Astrocyte of the cerebellum (primary cell): Measurements from ENCODE around the gene CNNM3.
A peak's percentile ranks its signal among the peaks of the same experiment; 100 is the strongest.

ENCODE experiments used
- DNase-seq: peaks from one replicate; pipeline ENCODE4 v3.0.0-alpha.2; 2011; ENCODE audit warnings: low read depth
- H3K4me3 ChIP-seq: 2 replicates; pipeline ENCODE4 v1.5.1; 2011; ENCODE audit warnings: mild to moderate bottlenecking, low read depth, low read length, moderate library complexity
- CTCF ChIP-seq: IDR thresholded peaks from 2 replicates; pipeline ENCODE4 v1.5.1; 2012; ENCODE audit warnings: low read length, low read depth, moderate library complexity, mild to moderate bottlenecking; ENCODE audit errors: missing control alignments
- in situ Hi-C: cut with HindIII; loops from 2 replicates; pipeline ENCODE4 v1.10.0; 2017; ENCODE audit warnings: low sequenced_read_pairs

Gene CNNM3

DNA sequence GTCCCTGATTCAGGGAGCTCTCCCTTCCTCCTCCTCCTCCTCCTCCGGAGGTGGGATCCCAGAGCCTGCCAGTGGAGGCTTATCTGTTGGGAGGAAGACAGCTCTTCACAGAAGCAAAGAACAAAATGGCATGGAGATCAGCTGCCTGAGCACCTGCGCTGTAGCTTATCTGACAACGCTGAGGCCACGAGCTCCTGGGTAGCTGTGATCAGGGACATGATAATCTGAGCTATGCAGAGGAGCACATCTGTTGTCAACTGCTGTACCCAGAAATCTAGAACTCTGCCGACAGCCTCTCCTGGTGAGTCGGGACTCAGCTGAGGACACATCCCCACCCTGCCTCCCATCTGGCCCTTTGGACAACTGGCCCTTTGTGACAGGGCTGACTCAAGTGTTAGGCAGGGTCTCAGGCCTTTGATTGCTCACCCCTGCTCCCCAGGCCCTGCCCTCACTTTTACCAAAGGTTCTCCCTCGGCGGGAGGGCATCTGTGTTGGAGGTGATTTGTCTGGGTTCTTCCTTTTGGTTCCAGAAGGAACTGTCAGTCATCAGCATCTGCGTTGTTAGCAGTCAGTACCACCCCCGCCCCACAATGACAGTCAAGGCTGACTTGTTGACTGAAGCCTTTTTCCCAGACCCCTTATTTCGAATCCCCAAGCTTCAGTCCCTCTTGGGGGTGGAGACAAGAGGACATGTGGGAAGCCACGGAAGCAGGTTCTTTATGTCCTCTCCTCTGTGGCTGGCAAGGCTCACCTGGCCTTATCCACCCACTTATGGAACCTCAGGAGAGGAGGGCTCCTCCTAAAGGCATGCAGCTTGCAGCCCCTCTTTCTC, 5.9 kb upstream of the CNNM3 start:
- H3K4me3 ChIP-seq = no peak overlapping the region
- in situ Hi-C loops = no loop called here
- DNase-seq = no peak
- no peak for TF ChIP-seq CTCF

DNA sequence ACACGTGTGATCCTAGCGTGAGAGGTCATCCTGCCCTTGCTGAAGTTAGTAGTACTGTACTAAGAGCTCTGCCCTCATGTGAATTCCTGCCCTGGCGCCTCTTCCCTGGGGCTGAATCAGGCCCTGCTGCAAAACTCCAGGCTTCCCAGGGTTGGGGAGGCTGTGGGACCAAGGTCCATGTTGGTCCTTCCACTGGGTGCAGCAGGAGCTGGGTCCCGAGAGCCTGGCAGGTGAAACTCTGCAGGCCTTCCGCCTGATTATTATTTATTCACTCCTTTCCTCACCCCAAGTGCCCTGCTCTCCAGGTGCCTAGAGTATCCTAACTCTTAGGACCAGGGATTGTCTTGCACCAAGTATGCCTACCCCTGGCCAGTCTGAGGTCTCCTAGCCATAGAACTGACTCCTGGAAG, 5.3 kb upstream of the CNNM3 start:
- H3K4me3 ChIP-seq = no peak overlapping the region
- no peak for TF ChIP-seq CTCF
- in situ Hi-C loops = no loop called here

DNA sequence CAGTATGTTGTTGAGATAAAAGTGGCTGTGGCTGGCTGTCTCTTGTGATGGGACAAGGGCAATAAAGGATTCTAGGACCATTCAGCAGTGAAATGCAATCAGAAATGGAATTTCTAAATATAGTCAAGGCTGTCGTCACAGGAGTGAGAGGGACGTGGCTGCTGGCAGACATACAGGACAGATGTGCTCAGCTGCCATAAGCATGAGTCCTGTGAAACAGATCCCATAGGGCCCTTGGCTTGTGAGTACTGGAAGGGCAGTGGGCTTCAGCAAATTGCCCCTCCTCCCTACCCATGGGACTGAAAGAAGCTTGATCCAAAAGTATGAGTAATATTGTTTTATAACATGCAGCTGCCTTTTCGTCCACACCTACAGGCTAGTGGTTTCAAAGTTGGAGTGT, 4.2 kb upstream of the CNNM3 start:
- H3K4me3 ChIP-seq = no peak overlapping the region
- in situ Hi-C loops = no loop called here
- no peak for TF ChIP-seq CTCF
- DNase-seq = no peak

More for the DNA sequence above, 5.3 kb upstream of the CNNM3 start:
- DNase-seq = no peak

- no peak for DNase-seq
- in situ Hi-C loops = no loop called here
- no peak overlapping the region for H3K4me3 ChIP-seq
- no peak for TF ChIP-seq CTCF
Measured at GRCh38 chr2:96813656-96814055, 2.4 kb upstream of the CNNM3 start.

DNA sequence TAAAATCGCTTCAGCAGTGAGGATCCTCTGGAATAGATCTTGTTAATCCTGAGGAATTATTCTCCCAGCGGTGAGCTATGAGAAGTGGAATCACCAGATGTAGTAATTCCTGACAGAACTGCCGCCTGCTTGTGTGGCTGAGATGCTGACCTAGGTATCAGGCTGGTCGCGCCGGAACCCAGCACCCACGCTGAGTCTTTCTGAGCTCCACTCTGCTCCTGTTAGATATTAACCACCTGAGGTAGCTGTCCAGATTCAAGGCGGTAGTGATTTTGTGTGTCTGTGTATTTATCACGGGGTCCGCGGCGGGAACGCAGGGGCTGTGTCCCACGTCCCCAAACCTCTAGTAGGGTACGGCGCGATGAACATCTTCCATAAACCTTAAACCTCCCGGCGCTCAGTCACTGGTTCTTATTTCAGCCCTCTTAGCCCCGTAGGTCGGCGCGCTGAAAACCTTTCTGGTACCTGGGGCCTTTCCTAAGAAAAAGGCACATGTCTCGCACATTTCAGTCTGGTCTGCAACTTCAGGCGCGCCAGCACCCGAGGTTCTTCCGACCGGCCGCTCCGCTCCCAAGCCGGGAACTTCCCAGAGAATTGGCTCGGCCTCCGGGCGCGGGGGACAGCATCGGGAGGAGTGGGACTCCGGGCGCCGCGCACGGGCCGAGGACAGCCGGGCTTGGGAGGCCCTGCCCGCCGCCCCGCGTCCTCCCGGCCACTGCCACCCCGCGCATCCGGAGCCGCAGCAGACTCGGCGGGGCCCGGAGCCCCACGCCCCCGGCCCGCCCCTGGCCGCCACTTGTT, 542 bp upstream of the CNNM3 start:
- H3K4me3 ChIP-seq = peak overlapping the region; percentile 58
- in situ Hi-C loops = no loop called here
- TF ChIP-seq CTCF = no peak
- no peak for DNase-seq

GRCh38 chr2:96816836-96817702, 1.0 kb downstream of the CNNM3 start:
- no peak for TF ChIP-seq CTCF
- no peak for DNase-seq
- in situ Hi-C loops = no loop called here
- H3K4me3 ChIP-seq = peak overlapping the region; percentile 58
